Right hindlimb (tissue), 1 donor: Measurements from ENCODE around the gene RPL28.
A peak's percentile ranks its signal among the peaks of the same experiment; 100 is the strongest.

Experiments
- DNase-seq: peaks from one replicate; pipeline ENCODE4 v3.0.0-alpha.2; 2018

The RPL28 gene

GRCh38 chr19:55385724-55386492, at the start of gene RPL28:
RPL28 (plus strand) TSS chr19:55385932; CDS start chr19:55386358, 426 bp downstream.
- peak; percentile 100 for DNase-seq

DNA sequence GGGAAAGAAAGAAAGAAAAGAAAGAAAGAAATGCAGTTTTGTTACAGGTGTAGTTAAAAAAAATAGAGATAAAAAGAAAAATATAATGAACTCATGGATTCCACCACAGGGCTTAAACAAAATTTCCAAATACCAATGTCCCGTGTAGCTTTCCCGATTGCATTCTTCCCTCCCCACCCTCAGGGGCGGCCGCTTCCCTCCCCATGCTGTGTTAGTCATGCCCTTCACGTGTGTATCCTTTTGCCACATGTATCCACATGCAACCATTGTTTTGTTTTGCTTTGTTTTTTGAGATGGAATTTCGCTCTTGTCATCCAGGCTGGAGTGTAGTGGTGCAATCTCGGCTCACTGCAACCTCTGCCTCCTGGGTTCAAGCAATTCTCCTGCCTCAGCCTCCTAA, 49.6 kb upstream of the RPL28 start:
- DNase-seq, result peak; percentile 9

- peak; percentile 100 for DNase-seq
Measured at GRCh38 chr19:55339105-55339888, 46.4 kb upstream of the RPL28 start, which contains the start of gene KMT5C. KMT5C (plus strand) TSS chr19:55339876; CDS start chr19:55341937, 2,061 bp downstream.

- DNase-seq, result peak; percentile 55
Measured at GRCh38 chr19:55339889-55340783, 45.6 kb upstream of the RPL28 start.

- peak; percentile 61 for DNase-seq
Measured at GRCh38 chr19:55340784-55341147, 45.0 kb upstream of the RPL28 start.

DNA sequence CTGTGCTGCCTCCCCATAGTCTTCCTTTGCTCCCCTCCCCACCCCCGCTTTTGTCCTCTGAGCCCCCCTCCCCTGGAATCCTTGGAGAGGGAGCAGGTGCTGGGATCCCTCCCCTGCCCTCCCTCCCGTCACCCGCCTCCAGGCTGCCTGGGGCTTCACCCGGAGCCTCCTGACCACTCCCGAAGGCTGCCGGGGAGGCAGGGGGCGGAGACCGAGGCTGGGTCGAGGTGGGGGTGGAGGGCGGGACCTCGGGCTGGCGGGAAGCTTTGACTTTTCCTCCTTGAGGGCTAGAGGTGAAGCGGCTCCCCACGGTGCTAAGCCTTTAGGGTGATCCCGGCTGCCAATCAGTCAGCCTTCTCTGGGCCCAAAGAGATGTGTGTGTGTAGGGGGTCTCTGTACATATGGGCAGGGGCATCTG, 44.6 kb upstream of the RPL28 start:
- peak; percentile 86 for DNase-seq

DNA sequence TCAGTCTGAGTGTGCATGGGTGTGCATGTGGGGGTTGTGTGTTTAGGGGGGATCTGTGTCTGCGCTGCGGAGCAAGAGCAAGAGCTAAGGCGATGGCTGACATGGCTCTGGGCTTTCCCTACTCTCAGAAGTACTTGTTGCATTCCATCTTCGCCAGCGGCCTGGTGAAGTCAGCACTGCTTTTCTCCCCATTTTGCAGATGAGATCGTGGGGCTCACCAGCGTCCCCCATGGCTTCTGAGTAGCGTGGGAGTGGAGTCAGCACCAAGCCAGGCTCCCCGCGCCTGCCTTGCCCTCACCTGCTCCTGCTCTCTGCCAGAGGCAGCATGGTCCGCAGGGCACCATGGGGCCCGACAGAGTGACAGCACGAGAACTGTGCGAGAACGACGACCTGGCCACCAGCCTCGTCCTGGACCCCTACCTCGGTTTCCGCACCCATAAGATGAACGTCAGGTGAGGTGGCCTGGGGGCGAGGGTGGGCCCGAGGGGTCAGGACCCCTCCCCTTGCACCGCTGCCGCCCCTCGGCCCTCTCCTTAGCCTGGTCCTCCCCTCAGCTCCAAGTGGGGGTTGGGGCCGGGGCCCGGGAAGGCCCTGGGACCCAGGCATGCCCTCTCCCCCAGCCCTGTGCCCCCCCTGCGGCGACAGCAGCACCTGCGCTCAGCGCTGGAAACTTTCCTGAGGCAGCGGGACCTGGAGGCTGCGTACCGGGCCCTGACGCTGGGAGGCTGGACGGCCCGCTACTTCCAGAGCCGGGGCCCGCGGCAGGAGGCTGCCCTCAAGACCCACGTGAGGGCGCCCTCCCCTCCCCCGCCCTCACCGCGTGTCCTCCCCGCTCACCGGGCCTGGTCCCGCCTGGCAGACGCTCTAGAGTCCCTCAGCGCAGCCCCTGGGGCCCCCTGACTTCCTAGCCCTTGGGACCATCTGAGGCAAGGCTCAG, 43.9 kb upstream of the RPL28 start:
- peak; percentile 22 for DNase-seq

DNA sequence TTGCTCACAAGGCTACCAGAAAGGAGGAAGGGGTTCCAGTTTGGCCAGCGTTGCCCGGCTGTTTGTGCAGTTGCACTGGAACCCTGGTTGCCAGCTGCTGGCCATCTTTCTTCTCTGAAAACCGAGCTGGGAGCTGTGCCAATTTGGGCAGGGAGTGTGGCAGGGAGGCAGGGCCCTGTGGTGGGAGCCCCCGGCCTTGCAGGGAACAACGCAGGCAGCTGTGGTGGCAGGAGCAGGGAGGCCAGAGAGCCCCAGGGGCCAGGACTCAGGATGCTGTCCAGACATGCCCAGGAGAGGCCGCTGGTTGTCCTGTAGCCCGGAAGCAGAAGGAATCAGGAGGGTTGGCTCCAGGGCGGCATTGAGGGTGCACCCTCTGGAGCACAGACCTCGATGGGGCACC, 41.3 kb upstream of the RPL28 start:
- DNase-seq, result peak; percentile 81

- peak; percentile 16 for DNase-seq
Measured at GRCh38 chr19:55345101-55345817, 40.5 kb upstream of the RPL28 start.

DNA sequence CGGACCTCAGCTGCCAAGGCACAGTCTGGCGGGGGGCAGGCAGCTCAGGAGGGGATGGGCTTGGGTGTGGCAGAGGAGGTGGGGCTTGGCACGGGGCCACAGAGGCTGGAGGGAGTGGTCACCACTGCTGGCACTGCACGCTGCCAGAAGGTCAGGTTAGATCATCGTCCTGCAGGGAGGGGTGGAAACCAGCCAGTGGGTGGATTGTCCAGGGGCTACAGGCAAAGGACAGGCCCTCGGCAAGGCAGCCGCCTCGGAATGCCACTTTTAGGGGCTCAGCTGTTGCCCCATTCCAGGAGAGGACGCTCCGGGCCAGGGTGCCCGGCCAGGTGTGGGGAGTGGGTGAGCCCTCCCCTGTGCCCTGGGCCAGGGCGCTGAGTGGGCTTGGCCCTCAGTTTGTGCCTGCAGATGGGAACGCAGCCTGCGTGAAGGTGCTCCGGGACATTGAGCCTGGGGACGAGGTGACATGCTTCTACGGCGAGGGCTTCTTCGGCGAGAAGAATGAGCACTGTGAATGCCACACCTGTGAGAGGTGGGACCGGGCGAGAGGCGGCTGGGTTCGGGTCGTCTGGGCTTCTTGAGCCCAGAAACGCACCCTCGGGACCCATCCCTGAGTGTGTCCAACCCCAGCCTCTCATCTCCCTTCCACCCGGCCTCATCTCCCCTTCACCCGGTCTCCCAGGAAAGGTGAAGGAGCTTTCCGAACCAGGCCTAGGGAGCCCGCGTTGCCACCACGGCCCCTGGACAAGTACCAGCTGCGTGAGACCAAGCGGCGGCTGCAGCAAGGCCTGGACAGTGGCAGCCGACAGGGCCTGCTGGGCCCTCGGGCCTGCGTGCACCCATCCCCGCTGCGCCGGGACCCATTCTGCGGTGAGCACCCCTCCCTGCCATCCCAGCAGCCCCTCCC, 39.7 kb upstream of the RPL28 start:
- DNase-seq, result peak; percentile 79

DNA sequence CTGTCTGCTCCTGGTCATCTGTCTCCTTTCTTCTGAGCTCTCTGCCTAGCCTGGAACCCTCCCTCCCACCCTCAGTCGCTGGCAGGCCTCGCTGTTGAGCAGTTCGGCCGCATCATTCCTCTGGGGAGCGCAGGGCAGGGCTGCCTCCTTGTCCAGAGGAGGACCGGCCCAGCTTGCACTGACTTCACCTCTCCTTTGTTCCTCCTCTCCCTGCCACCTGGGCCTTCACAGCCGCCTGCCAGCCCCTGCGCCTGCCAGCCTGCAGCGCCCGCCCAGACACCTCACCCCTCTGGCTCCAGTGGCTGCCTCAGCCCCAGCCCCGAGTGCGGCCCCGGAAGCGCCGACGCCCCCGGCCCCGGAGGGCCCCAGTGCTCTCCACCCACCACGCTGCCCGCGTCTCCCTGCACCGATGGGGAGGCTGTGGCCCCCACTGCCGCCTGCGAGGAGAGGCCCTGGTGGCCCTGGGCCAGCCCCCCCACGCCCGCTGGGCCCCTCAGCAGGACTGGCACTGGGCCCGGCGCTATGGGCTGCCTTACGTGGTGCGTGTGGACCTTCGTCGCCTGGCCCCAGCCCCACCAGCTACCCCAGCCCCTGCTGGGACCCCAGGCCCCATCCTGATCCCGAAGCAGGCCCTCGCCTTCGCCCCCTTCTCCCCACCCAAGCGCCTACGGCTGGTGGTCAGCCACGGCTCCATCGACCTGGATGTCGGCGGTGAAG, 38.8 kb upstream of the RPL28 start:
- no peak for DNase-seq

GRCh38 chr19:55347442-55348009, 38.2 kb upstream of the RPL28 start:
- DNase-seq, result peak; percentile 24

- peak; percentile 29 for DNase-seq
Measured at GRCh38 chr19:55348317-55349034, 37.3 kb upstream of the RPL28 start.

DNA sequence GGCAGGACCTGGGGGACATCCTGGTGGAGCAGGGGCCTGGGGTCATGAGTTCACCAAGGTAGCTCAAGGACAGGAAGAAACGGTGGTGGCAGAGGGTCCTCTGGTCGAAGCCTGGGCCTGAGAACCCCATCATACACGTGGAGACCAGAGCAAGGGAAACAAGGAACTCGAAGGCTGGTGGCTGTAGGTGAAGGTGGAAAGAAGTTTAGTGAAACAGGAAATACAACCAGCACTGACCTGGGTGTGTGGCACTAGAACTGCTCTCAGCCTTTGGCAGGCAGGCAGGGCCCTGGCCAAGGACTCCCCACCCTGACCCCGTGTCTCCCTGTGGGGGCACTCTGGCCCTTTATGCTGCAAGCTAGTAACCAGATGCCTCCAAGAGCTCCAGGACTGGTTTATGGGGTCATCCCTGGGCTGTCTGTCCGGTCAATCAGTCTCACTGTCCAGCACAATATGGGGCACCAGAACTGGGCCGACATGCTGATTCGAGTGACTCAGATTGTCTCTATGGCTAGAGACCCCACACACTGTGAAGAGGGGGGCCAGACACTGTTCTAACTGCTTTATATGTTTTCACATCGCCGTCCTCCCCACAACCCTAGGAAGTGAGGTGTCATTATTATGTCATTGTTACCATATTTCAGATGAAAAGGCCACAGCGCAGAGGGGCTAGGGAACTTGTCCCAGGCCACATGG, 35.0 kb upstream of the RPL28 start:
- DNase-seq, result no peak

DNA sequence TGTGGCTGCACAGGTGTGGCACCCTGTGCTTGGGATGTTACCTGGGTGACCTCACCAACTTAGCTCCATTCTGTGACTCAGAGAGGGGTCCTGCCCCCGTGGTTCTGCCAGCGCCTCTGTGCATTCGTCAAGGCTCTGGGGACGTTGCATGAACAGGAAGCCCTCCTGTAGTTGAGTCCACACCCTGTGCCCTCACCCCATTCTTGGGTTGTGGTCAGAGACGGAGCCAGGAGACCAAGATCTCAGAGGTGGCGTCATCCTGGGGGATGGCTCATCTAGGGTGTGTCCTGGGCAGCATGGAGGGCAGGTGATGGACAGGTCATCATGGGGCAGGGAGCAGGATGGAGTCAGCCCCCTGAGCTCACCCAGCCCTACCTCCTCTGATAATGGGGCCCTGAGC, 33.7 kb upstream of the RPL28 start:
- DNase-seq, result no peak

- DNase-seq, result no peak
Measured at GRCh38 chr19:55352549-55353145, 33.1 kb upstream of the RPL28 start.

DNA sequence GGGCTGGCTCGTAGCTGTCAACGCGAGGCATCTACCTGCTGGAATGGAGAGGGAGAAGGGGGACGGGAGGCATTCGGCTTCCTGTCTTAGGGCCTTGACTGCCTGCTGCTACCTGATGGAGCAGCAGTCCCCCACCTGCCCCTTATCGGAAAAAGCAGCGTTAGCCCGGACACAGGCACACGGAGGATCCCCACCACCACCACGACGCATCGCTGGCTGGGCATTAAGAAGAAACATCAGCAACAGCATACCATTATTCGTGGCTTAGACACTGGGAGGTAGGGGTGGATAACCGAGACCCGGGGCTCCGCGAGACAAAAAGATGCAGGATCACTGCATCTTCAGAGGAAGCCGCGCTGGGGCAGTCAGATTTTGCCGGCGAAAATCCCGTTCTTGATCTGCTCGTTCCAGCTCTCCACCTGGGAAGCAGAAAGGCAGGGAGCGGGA, 32.4 kb upstream of the RPL28 start:
- DNase-seq, result no peak
